ENCODE data around the gene RARA. TPM values are rescaled to one million over a fixed set of nuclear protein-coding genes. Genes with fewer than 3 reads are reported as not detected.

RARA gene
- total RNA-seq, 1 donor from 2014 or later, result 9.2 TPM

- no peak for DNase-seq (ENCODE audit: low read depth, low spot score)
These were observed 18.9 kb downstream of the RARA start for GRCh38 chr17:40327735-40328385.

GRCh38 chr17:40328386-40328766, 19.4 kb downstream of the RARA start:
- no peak for DNase-seq (ENCODE audit: low read depth, low spot score)

- no peak for DNase-seq (ENCODE audit: low read depth, low spot score)
These were observed 21.1 kb downstream of the RARA start for GRCh38 chr17:40329839-40330794.

GRCh38 chr17:40330850-40331470, 22.0 kb downstream of the RARA start:
- no peak for DNase-seq (ENCODE audit: low read depth, low spot score)

GRCh38 chr17:40331743-40332641, 23.0 kb downstream of the RARA start:
- no peak for DNase-seq (ENCODE audit: low read depth, low spot score)

- DNase-seq (ENCODE audit: low read depth, low spot score), result no peak
These were observed 24.9 kb downstream of the RARA start for GRCh38 chr17:40333781-40334448.

- DNase-seq (ENCODE audit: low read depth, low spot score), result no peak
These were observed 26.6 kb downstream of the RARA start for GRCh38 chr17:40335620-40336019.

- DNase-seq (ENCODE audit: low read depth, low spot score), result no peak
These were observed 28.4 kb downstream of the RARA start for GRCh38 chr17:40337351-40337750.

- DNase-seq (ENCODE audit: low read depth, low spot score), result no peak
These were observed 29.1 kb downstream of the RARA start for GRCh38 chr17:40338058-40338457.

GRCh38 chr17:40338941-40339649, 30.1 kb downstream of the RARA start:
- DNase-seq (ENCODE audit: low read depth, low spot score), result no peak

- DNase-seq (ENCODE audit: low read depth, low spot score), result no peak
These were observed 31.3 kb downstream of the RARA start for GRCh38 chr17:40340327-40340726.

GRCh38 chr17:40340880-40341807, 32.2 kb downstream of the RARA start:
- no peak for DNase-seq (ENCODE audit: low read depth, low spot score)

GRCh38 chr17:40341808-40342503, 33.0 kb downstream of the RARA start:
- DNase-seq (ENCODE audit: low read depth, low spot score), result no peak

- no peak for DNase-seq (ENCODE audit: low read depth, low spot score)
These were observed 33.7 kb downstream of the RARA start for GRCh38 chr17:40342504-40343218.

GRCh38 chr17:40343219-40344119, 34.5 kb downstream of the RARA start:
- no peak for DNase-seq (ENCODE audit: low read depth, low spot score)

- no peak for DNase-seq (ENCODE audit: low read depth, low spot score)
These were observed 35.6 kb downstream of the RARA start for GRCh38 chr17:40344421-40345160.

Data from pulmonary artery endothelial cell (primary cell).